H1 (cell line): ENCODE data around the gene MAP6. TPM values are rescaled to one million over a fixed set of nuclear protein-coding genes. Genes with fewer than 3 reads are reported as not detected.

Experiments used
- CTCF ChIA-PET: fragments of 300-600 bp; sonication (Branson Sonifier 250); formaldehyde crosslinking; loops from one replicate; lab custom pipeline; 2021; ENCODE audit not compliant: partially characterized antibody; lab: Charles Lee
- POLR2A ChIA-PET: fragments of 300-600 bp; sonication (Branson Sonifier 250); formaldehyde crosslinking; loops from one replicate; lab custom pipeline; 2021; ENCODE audit warnings: inconsistent platforms; ENCODE audit not compliant: partially characterized antibody; lab: Charles Lee
- DNase-seq, 2 experiments: peaks; one replicate each; pipeline versions ENCODE4 v3.0.0 to v3.0.0-alpha.2; 2010 to 2022; ENCODE audit warnings: low spot score in 2 of 2, low read depth in 1 of 2, mixed read lengths in 1 of 2
- FAIRE-seq: peaks from 2 replicates; lab custom pipeline; 2011; peaks lifted over from hg19 to GRCh38; lab: Jason Lieb, UNC
- H2AFZ ChIP-seq: 2 replicates; pipeline ENCODE4 v1.8.1; 2012; ENCODE audit warnings: low read length, inconsistent platforms
- H2AK5ac ChIP-seq: 2 replicates; pipeline ENCODE4 v1.6.1; 2013; ENCODE audit warnings: low read depth, low read length
- H2BK120ac ChIP-seq: replicated peaks from 2 replicates; pipeline ENCODE3; 2013; ENCODE audit warnings: low read depth, low read length, inconsistent platforms
- H2BK12ac ChIP-seq: 2 replicates; pipeline ENCODE4 v1.6.1; 2013; ENCODE audit warnings: low read depth, low read length
- H2BK15ac ChIP-seq: 2 replicates; pipeline ENCODE4 v1.6.1; 2013; ENCODE audit warnings: low read length
- H2BK20ac ChIP-seq: 2 replicates; pipeline ENCODE4 v1.6.1; 2013; ENCODE audit warnings: low read length
- H2BK5ac ChIP-seq: 2 replicates; pipeline ENCODE4 v1.6.1; 2013; ENCODE audit warnings: low read depth, low read length
- H3K14ac ChIP-seq: 2 replicates; pipeline ENCODE4 v1.6.1; 2013; ENCODE audit warnings: inconsistent platforms; ENCODE audit not compliant: insufficient read length
- H3K18ac ChIP-seq: 2 replicates; pipeline ENCODE4 v1.6.1; 2013; ENCODE audit warnings: low read length; ENCODE audit errors: extremely low read depth
- H3K23ac ChIP-seq: 2 replicates; pipeline ENCODE4 v1.6.1; 2013; ENCODE audit warnings: inconsistent platforms; ENCODE audit not compliant: insufficient read length
- H3K23me2 ChIP-seq: 2 replicates; pipeline ENCODE4 v1.6.1; 2013; ENCODE audit warnings: low read depth, low read length
- H3K27ac ChIP-seq: 2 replicates; pipeline ENCODE4 v1.6.1; 2011; ENCODE audit warnings: low read depth, low read length, inconsistent platforms
- H3K27me3 ChIP-seq, 4 experiments: replicated peaks in 1 of 4; 1 replicate in 1 of 4; 2 replicates in 3 of 4; pipeline versions ENCODE4 v1.6.1 to v1.8.1; 2011 to 2013; ENCODE audit warnings: low read length in 3 of 4, mild to moderate bottlenecking in 3 of 4, inconsistent platforms in 2 of 4, mixed read lengths in 2 of 4, moderate library complexity in 1 of 4; ENCODE audit not compliant: control insufficient read depth in 3 of 4, insufficient read depth in 3 of 4; ENCODE audit errors: extremely low read depth in 1 of 4
- H3K36me3 ChIP-seq, 4 experiments: 2 replicates each; pipeline versions ENCODE4 v1.6.1 to v1.8.1; 2011 to 2013; ENCODE audit warnings: mild to moderate bottlenecking in 4 of 4, low read length in 3 of 4, moderate library complexity in 2 of 4, control low read depth in 1 of 4, inconsistent platforms in 1 of 4; ENCODE audit not compliant: insufficient read depth in 4 of 4, control insufficient read depth in 2 of 4
- H3K4ac ChIP-seq: replicated peaks from 2 replicates; pipeline ENCODE3; 2013; ENCODE audit warnings: low read length, low read depth, mixed read lengths, inconsistent platforms; ENCODE audit not compliant: insufficient read length
- H3K4me1 ChIP-seq, 4 experiments: replicated peaks in 1 of 4; 1 replicate in 1 of 4; 2 replicates in 3 of 4; pipeline versions ENCODE4 v1.6.1 to v1.8.1; 2011 to 2013; ENCODE audit warnings: low read length in 3 of 4, inconsistent platforms in 2 of 4, mixed read lengths in 1 of 4; ENCODE audit not compliant: insufficient read depth in 4 of 4, control insufficient read depth in 3 of 4
- H3K4me2 ChIP-seq, 2 experiments: 2 replicates each; pipeline versions ENCODE4 v1.6.1 to v1.8.1; 2011 to 2013; ENCODE audit warnings: low read depth in 2 of 2, low read length in 2 of 2, control low read depth in 1 of 2, inconsistent platforms in 1 of 2, mild to moderate bottlenecking in 1 of 2; ENCODE audit not compliant: insufficient read depth in 1 of 2
- H3K4me3 ChIP-seq, 4 experiments: fragments of 200-600, 300-600 bp in 1 of 4; sonication (generic), shearing (Covaris generic), sonication (Bioruptor Twin) in 1 of 4; 2 replicates each; pipeline versions ENCODE4 v1.5.1 to v1.8.1; 2011 to 2016; ENCODE audit warnings: low read length in 4 of 4, low read depth in 3 of 4, control low read depth in 2 of 4, inconsistent platforms in 2 of 4, mild to moderate bottlenecking in 2 of 4, mixed read lengths in 1 of 4, moderate library complexity in 1 of 4; ENCODE audit not compliant: insufficient read depth in 2 of 4; ENCODE audit errors: extremely low read depth in 1 of 4
- H3K56ac ChIP-seq: replicated peaks from 2 replicates; pipeline ENCODE3; 2013; ENCODE audit warnings: low read depth, mild to moderate bottlenecking, mixed read lengths, low read length, inconsistent platforms; ENCODE audit not compliant: insufficient read length
- H3K79me1 ChIP-seq: 2 replicates; pipeline ENCODE4 v1.6.1; 2013; ENCODE audit warnings: low read depth, low read length, control low read depth
- H3K79me2 ChIP-seq, 2 experiments: 2 replicates each; pipeline versions ENCODE4 v1.6.1 to v1.8.1; 2012 to 2013; ENCODE audit warnings: low read length in 2 of 2, mild to moderate bottlenecking in 2 of 2, inconsistent platforms in 1 of 2; ENCODE audit not compliant: insufficient read depth in 2 of 2, control insufficient read depth in 1 of 2
- H3K9ac ChIP-seq, 4 experiments: replicated peaks in 1 of 4; 1 replicate in 1 of 4; 2 replicates in 3 of 4; pipeline versions ENCODE4 v1.6.1 to v1.8.1; 2011 to 2013; ENCODE audit warnings: low read depth in 3 of 4, low read length in 3 of 4, control low read depth in 2 of 4, mild to moderate bottlenecking in 2 of 4, moderate library complexity in 2 of 4, inconsistent platforms in 1 of 4; ENCODE audit errors: extremely low read depth in 1 of 4
- H3K9me3 ChIP-seq, 2 experiments: 2 replicates each; pipeline versions ENCODE4 v1.6.1 to v1.8.1; 2012 to 2013; ENCODE audit warnings: mild to moderate bottlenecking in 2 of 2, moderate library complexity in 2 of 2, control low read depth in 1 of 2, inconsistent platforms in 1 of 2, low read depth in 1 of 2, low read length in 1 of 2, mixed read lengths in 1 of 2; ENCODE audit not compliant: insufficient read depth in 2 of 2
- H4K20me1 ChIP-seq, 2 experiments: replicated peaks in 1 of 2; 2 replicates each; pipeline versions ENCODE3 to v1.8.1; 2011 to 2013; ENCODE audit warnings: inconsistent platforms in 2 of 2, low read length in 2 of 2, mild to moderate bottlenecking in 1 of 2; ENCODE audit not compliant: insufficient read depth in 2 of 2, control insufficient read depth in 1 of 2
- H4K5ac ChIP-seq: 2 replicates; pipeline ENCODE4 v1.6.1; 2013; ENCODE audit warnings: low read length, low read depth, mixed read lengths, inconsistent platforms; ENCODE audit not compliant: insufficient read length
- H4K8ac ChIP-seq: 2 replicates; pipeline ENCODE4 v1.8.0; 2013; ENCODE audit warnings: mild to moderate bottlenecking, moderate library complexity, low read length, inconsistent platforms; ENCODE audit not compliant: insufficient read depth; ENCODE audit errors: extremely low read depth
- H4K91ac ChIP-seq: replicated peaks from 2 replicates; pipeline ENCODE3; 2013; ENCODE audit warnings: low read length, mixed read lengths, inconsistent platforms; ENCODE audit not compliant: insufficient read length
- ASH2L ChIP-seq: fragments of 200-600, 300-600 bp; sonication (generic); IDR thresholded peaks from one replicate; pipeline ENCODE4 v1.7.1; 2017; ENCODE audit warnings: low read length
- CHD1 ChIP-seq: IDR thresholded peaks from 2 replicates; pipeline ENCODE4 v1.6.1; 2012; ENCODE audit warnings: low read depth, low read length, improper control_type of control experiment
- CREB1 ChIP-seq: IDR thresholded peaks from 2 replicates; pipeline ENCODE4 v1.6.1; 2012; ENCODE audit warnings: inconsistent platforms
- MAX ChIP-seq: IDR thresholded peaks from 2 replicates; pipeline ENCODE4 v1.6.1; 2012; ENCODE audit warnings: inconsistent platforms
- NANOG ChIP-seq: IDR thresholded peaks from 2 replicates; pipeline ENCODE4 v1.6.1; 2011; ENCODE audit warnings: low read length, low read depth, mild to moderate bottlenecking, inconsistent platforms; ENCODE audit not compliant: insufficient read depth, poor library complexity, severe bottlenecking
- RAD21 ChIP-seq, 2 experiments: IDR thresholded peaks in 1 of 2; conservative IDR thresholded peaks in 1 of 2; 2 replicates each; pipeline ENCODE4 v1.6.1; 2011; ENCODE audit warnings: low read depth in 2 of 2, low read length in 2 of 2, improper control_type of control experiment in 1 of 2, inconsistent platforms in 1 of 2, mild to moderate bottlenecking in 1 of 2, moderate library complexity in 1 of 2
- YY1 ChIP-seq: IDR thresholded peaks from 2 replicates; pipeline ENCODE4 v1.6.1; 2011; ENCODE audit warnings: low read depth, mild to moderate bottlenecking, low read length
- WGBS, 2 experiments: shearing (Covaris generic) in 1 of 2; methylation state at CpG; one replicate each; pipeline versions ENCODE4 v1.1.6 to v1.1.7; 2013 to 2015; ENCODE audit warnings: low lambda C conversion rate in 2 of 2, mixed read lengths in 2 of 2, inconsistent platforms in 1 of 2, low coverage in 1 of 2, missing lambda C conversion rate in 1 of 2; ENCODE audit not compliant: insufficient replicate concordance in 2 of 2, insufficient coverage in 1 of 2, insufficient read length in 1 of 2; ENCODE audit errors: extremely low coverage in 1 of 2, missing lambda C conversion rate in 1 of 2; 5-methylcytosine and 5-hydroxymethylcytosine counted together
- polyA plus RNA-seq, 7 experiments: library from polyadenylated mRNA; depleted of rRNA in 3 of 7; stranded (reverse) in 5 of 7; unstranded in 2 of 7; fragments of >200 nt in 5 of 7; fragments of 200-250 nt in 2 of 7; gene quantifications; 1 replicate in 5 of 7; 2 replicates in 1 of 7; 4 replicates in 1 of 7; pipeline versions ENCODE4 v1.2.1 to v1.2.3, GENCODE V29; 2011 to 2013; ENCODE audit warnings: missing spikeins in 2 of 7, mixed read lengths in 2 of 7
- total RNA-seq: library from RNA; stranded (reverse); fragmentation: NEBNext Ultra II Directional; extraction: Animal tissue kit (Norgen Biotek cat#: 25700); gene quantifications from 2 replicates; pipeline ENCODE4 v1.2.1, GENCODE V29; 2021
- TF ChIP-seq, protein P1 (sequence below), 3 experiments: IDR thresholded peaks; 1 replicate in 2 of 3; 2 replicates in 1 of 3; pipeline versions ENCODE4 v1.5.1 to v1.6.1; 2011; ENCODE audit warnings: low read length in 3 of 3, mild to moderate bottlenecking in 3 of 3, inconsistent platforms in 2 of 3, low read depth in 1 of 3, moderate library complexity in 1 of 3; ENCODE audit not compliant: insufficient read depth in 1 of 3; ENCODE audit errors: control extremely low read depth in 1 of 3
- TF ChIP-seq, protein P2 (sequence below): IDR thresholded peaks from 2 replicates; pipeline ENCODE4 v1.6.1; 2011; ENCODE audit warnings: low read depth, mild to moderate bottlenecking, low read length; ENCODE audit not compliant: insufficient read depth

MAP6 gene
- total and polyA plus RNA-seq, 2 of the 8 experiments (the other 6 are each of a cell fraction or from before 2014, with no cell fraction given) = 0.54 to 0.89 TPM

DNA sequence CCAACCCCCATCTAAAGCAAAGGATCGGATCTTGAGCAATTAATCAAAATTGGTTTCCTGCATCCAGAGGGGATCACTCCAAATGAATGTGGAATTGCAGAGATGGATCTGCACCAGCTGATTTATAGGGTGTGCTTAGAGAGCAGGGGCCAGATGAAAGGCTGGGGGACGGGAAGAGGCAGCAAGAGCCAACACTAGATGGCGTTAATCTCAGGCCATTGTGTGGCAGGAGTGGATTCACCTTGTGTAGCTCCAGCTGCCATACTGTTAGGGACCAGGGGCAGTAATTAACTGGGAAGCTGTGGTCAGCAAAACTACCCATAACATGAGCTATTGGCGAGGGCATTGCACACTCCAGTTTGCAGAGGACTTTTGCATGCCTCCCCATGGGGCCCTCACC is 71.2 kb downstream of the MAP6 start:
- no peak overlapping the region for H3K4me3 ChIP-seq
- no peaks in the 10 kb centered on the region for H3K79me2 ChIP-seq
- H2BK15ac ChIP-seq = no peak overlapping the region
- no peak overlapping the region for H3K14ac ChIP-seq
- no peaks in the 10 kb centered on the region for H4K20me1 ChIP-seq
- no peak overlapping the region for H3K27ac ChIP-seq
- peaks cover 0 to 4% (median 0%) of the 10 kb centered on the region in 4 experiments; a peak in 2 of 7 replicates for H3K4me1 ChIP-seq
- H2AK5ac ChIP-seq = no peak overlapping the region
- H2BK20ac ChIP-seq = no peak overlapping the region
- no peak overlapping the region for H2BK12ac ChIP-seq
- no peak overlapping the region for H3K4ac ChIP-seq
- no peaks in the 10 kb centered on the region for H3K79me1 ChIP-seq
- no peak overlapping the region for H3K56ac ChIP-seq
- H2AFZ ChIP-seq = no peak overlapping the region
- H3K18ac ChIP-seq = no peak overlapping the region
- no peak overlapping the region for H3K23ac ChIP-seq
- no peak overlapping the region for H2BK5ac ChIP-seq
- H4K5ac ChIP-seq = no peak overlapping the region
- WGBS, 2 experiments = 18% methylated on average over 4 of the region's 4 CpGs; no CpG with 5 or more reads in 1 of the 2 experiments
- POLR2A ChIA-PET = interaction anchor here (1.1 to 2.4 kb wide), 4 partner anchors 13 to 25 kb away, joined by 3 to 5 read pairs (median 4); no protein-coding TSS in a partner anchor
- no peak overlapping the region for H2BK120ac ChIP-seq
- H3K23me2 ChIP-seq = no peaks in the 10 kb centered on the region; the same call in 1 of the 2 replicates
- no peak overlapping the region for H3K9ac ChIP-seq
- H3K36me3 ChIP-seq = no peaks in the 10 kb centered on the region
- FAIRE-seq (peak; percentile 7), DNase-seq (no peak)
- H3K27me3 ChIP-seq = peaks cover 0 to 3% (median 0%) of the 10 kb centered on the region in 4 experiments; a peak in 1 of 7 replicates
- no peak overlapping the region for H4K8ac ChIP-seq
- H3K4me2 ChIP-seq = no peak overlapping the region
- CTCF ChIA-PET = interaction anchor here (0.6 to 7.2 kb wide), 36 partner anchors 8 to 480 kb away, joined by 3 to 74 read pairs (median 4); no protein-coding TSS in a partner anchor
- no peak overlapping the region for H4K91ac ChIP-seq
- no peaks in the 10 kb centered on the region for H3K9me3 ChIP-seq
- no peak for TF ChIP-seq ASH2L
- TF ChIP-seq NANOG = no peak
- TF ChIP-seq, protein P1, sequence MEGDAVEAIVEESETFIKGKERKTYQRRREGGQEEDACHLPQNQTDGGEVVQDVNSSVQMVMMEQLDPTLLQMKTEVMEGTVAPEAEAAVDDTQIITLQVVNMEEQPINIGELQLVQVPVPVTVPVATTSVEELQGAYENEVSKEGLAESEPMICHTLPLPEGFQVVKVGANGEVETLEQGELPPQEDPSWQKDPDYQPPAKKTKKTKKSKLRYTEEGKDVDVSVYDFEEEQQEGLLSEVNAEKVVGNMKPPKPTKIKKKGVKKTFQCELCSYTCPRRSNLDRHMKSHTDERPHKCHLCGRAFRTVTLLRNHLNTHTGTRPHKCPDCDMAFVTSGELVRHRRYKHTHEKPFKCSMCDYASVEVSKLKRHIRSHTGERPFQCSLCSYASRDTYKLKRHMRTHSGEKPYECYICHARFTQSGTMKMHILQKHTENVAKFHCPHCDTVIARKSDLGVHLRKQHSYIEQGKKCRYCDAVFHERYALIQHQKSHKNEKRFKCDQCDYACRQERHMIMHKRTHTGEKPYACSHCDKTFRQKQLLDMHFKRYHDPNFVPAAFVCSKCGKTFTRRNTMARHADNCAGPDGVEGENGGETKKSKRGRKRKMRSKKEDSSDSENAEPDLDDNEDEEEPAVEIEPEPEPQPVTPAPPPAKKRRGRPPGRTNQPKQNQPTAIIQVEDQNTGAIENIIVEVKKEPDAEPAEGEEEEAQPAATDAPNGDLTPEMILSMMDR (IDR thresholded peaks at IDR 0.05; ENCODE audit: control extremely low read depth in 1 of 3, insufficient read depth in 1 of 3, low read depth in 1 of 3, low read length in 3 of 3) = peak; percentile 78 to 93 (median 90)
- TF ChIP-seq, protein P2, sequence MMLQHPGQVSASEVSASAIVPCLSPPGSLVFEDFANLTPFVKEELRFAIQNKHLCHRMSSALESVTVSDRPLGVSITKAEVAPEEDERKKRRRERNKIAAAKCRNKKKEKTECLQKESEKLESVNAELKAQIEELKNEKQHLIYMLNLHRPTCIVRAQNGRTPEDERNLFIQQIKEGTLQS = no peak
- TF ChIP-seq MAX = peak; percentile 51; the same call in 1 of the 2 replicates
- TF ChIP-seq CREB1 = peak; percentile 23; the same call in 1 of the 2 replicates
- TF ChIP-seq RAD21 (IDR thresholded peaks at IDR 0.05 in 1 of 2, conservative IDR thresholded peaks at IDR 0.05 in 1 of 2; ENCODE audit: low read depth in 2 of 2, low read length in 2 of 2) = peak; percentile 68 to 74
- TF ChIP-seq CHD1 = no peak
- TF ChIP-seq YY1 = peak; percentile 67; the same call in 1 of the 2 replicates
